H1 (cell line): Measurements from ENCODE around the gene DRAM1. TPM values are rescaled to one million over a fixed set of nuclear protein-coding genes. Genes with fewer than 3 reads are reported as not detected.

ENCODE experiments used
- CTCF ChIA-PET: fragments of 300-600 bp; sonication (Branson Sonifier 250); formaldehyde crosslinking; loops from one replicate; lab custom pipeline; 2021; ENCODE audit not compliant: partially characterized antibody; lab: Charles Lee
- POLR2A ChIA-PET: fragments of 300-600 bp; sonication (Branson Sonifier 250); formaldehyde crosslinking; loops from one replicate; lab custom pipeline; 2021; ENCODE audit warnings: inconsistent platforms; ENCODE audit not compliant: partially characterized antibody; lab: Charles Lee
- DNase-seq, 2 experiments: peaks; one replicate each; pipeline versions ENCODE4 v3.0.0 to v3.0.0-alpha.2; 2010 to 2022; ENCODE audit warnings: low spot score in 2 of 2, low read depth in 1 of 2, mixed read lengths in 1 of 2
- FAIRE-seq: peaks from 2 replicates; lab custom pipeline; 2011; peaks lifted over from hg19 to GRCh38; lab: Jason Lieb, UNC
- H2AFZ ChIP-seq: 2 replicates; pipeline ENCODE4 v1.8.1; 2012; ENCODE audit warnings: low read length, inconsistent platforms
- H2AK5ac ChIP-seq: 2 replicates; pipeline ENCODE4 v1.6.1; 2013; ENCODE audit warnings: low read depth, low read length
- H2BK120ac ChIP-seq: replicated peaks from 2 replicates; pipeline ENCODE3; 2013; ENCODE audit warnings: low read depth, low read length, inconsistent platforms
- H2BK12ac ChIP-seq: 2 replicates; pipeline ENCODE4 v1.6.1; 2013; ENCODE audit warnings: low read depth, low read length
- H2BK15ac ChIP-seq: 2 replicates; pipeline ENCODE4 v1.6.1; 2013; ENCODE audit warnings: low read length
- H2BK20ac ChIP-seq: 2 replicates; pipeline ENCODE4 v1.6.1; 2013; ENCODE audit warnings: low read length
- H2BK5ac ChIP-seq: 2 replicates; pipeline ENCODE4 v1.6.1; 2013; ENCODE audit warnings: low read depth, low read length
- H3K14ac ChIP-seq: 2 replicates; pipeline ENCODE4 v1.6.1; 2013; ENCODE audit warnings: inconsistent platforms; ENCODE audit not compliant: insufficient read length
- H3K18ac ChIP-seq: 2 replicates; pipeline ENCODE4 v1.6.1; 2013; ENCODE audit warnings: low read length; ENCODE audit errors: extremely low read depth
- H3K23ac ChIP-seq: 2 replicates; pipeline ENCODE4 v1.6.1; 2013; ENCODE audit warnings: inconsistent platforms; ENCODE audit not compliant: insufficient read length
- H3K23me2 ChIP-seq: 2 replicates; pipeline ENCODE4 v1.6.1; 2013; ENCODE audit warnings: low read depth, low read length
- H3K27ac ChIP-seq: 2 replicates; pipeline ENCODE4 v1.6.1; 2011; ENCODE audit warnings: low read depth, low read length, inconsistent platforms
- H3K27me3 ChIP-seq, 4 experiments: replicated peaks in 1 of 4; 1 replicate in 1 of 4; 2 replicates in 3 of 4; pipeline versions ENCODE4 v1.6.1 to v1.8.1; 2011 to 2013; ENCODE audit warnings: low read length in 3 of 4, mild to moderate bottlenecking in 3 of 4, inconsistent platforms in 2 of 4, mixed read lengths in 2 of 4, moderate library complexity in 1 of 4; ENCODE audit not compliant: control insufficient read depth in 3 of 4, insufficient read depth in 3 of 4; ENCODE audit errors: extremely low read depth in 1 of 4
- H3K36me3 ChIP-seq, 4 experiments: 2 replicates each; pipeline versions ENCODE4 v1.6.1 to v1.8.1; 2011 to 2013; ENCODE audit warnings: mild to moderate bottlenecking in 4 of 4, low read length in 3 of 4, moderate library complexity in 2 of 4, control low read depth in 1 of 4, inconsistent platforms in 1 of 4; ENCODE audit not compliant: insufficient read depth in 4 of 4, control insufficient read depth in 2 of 4
- H3K4ac ChIP-seq: replicated peaks from 2 replicates; pipeline ENCODE3; 2013; ENCODE audit warnings: low read length, low read depth, mixed read lengths, inconsistent platforms; ENCODE audit not compliant: insufficient read length
- H3K4me1 ChIP-seq, 4 experiments: replicated peaks in 1 of 4; 1 replicate in 1 of 4; 2 replicates in 3 of 4; pipeline versions ENCODE4 v1.6.1 to v1.8.1; 2011 to 2013; ENCODE audit warnings: low read length in 3 of 4, inconsistent platforms in 2 of 4, mixed read lengths in 1 of 4; ENCODE audit not compliant: insufficient read depth in 4 of 4, control insufficient read depth in 3 of 4
- H3K4me2 ChIP-seq, 2 experiments: 2 replicates each; pipeline versions ENCODE4 v1.6.1 to v1.8.1; 2011 to 2013; ENCODE audit warnings: low read depth in 2 of 2, low read length in 2 of 2, control low read depth in 1 of 2, inconsistent platforms in 1 of 2, mild to moderate bottlenecking in 1 of 2; ENCODE audit not compliant: insufficient read depth in 1 of 2
- H3K4me3 ChIP-seq, 4 experiments: fragments of 200-600, 300-600 bp in 1 of 4; sonication (generic), shearing (Covaris generic), sonication (Bioruptor Twin) in 1 of 4; 2 replicates each; pipeline versions ENCODE4 v1.5.1 to v1.8.1; 2011 to 2016; ENCODE audit warnings: low read length in 4 of 4, low read depth in 3 of 4, control low read depth in 2 of 4, inconsistent platforms in 2 of 4, mild to moderate bottlenecking in 2 of 4, mixed read lengths in 1 of 4, moderate library complexity in 1 of 4; ENCODE audit not compliant: insufficient read depth in 2 of 4; ENCODE audit errors: extremely low read depth in 1 of 4
- H3K56ac ChIP-seq: replicated peaks from 2 replicates; pipeline ENCODE3; 2013; ENCODE audit warnings: low read depth, mild to moderate bottlenecking, mixed read lengths, low read length, inconsistent platforms; ENCODE audit not compliant: insufficient read length
- H3K79me1 ChIP-seq: 2 replicates; pipeline ENCODE4 v1.6.1; 2013; ENCODE audit warnings: low read depth, low read length, control low read depth
- H3K79me2 ChIP-seq, 2 experiments: 2 replicates each; pipeline versions ENCODE4 v1.6.1 to v1.8.1; 2012 to 2013; ENCODE audit warnings: low read length in 2 of 2, mild to moderate bottlenecking in 2 of 2, inconsistent platforms in 1 of 2; ENCODE audit not compliant: insufficient read depth in 2 of 2, control insufficient read depth in 1 of 2
- H3K9ac ChIP-seq, 4 experiments: replicated peaks in 1 of 4; 1 replicate in 1 of 4; 2 replicates in 3 of 4; pipeline versions ENCODE4 v1.6.1 to v1.8.1; 2011 to 2013; ENCODE audit warnings: low read depth in 3 of 4, low read length in 3 of 4, control low read depth in 2 of 4, mild to moderate bottlenecking in 2 of 4, moderate library complexity in 2 of 4, inconsistent platforms in 1 of 4; ENCODE audit errors: extremely low read depth in 1 of 4
- H3K9me3 ChIP-seq, 2 experiments: 2 replicates each; pipeline versions ENCODE4 v1.6.1 to v1.8.1; 2012 to 2013; ENCODE audit warnings: mild to moderate bottlenecking in 2 of 2, moderate library complexity in 2 of 2, control low read depth in 1 of 2, inconsistent platforms in 1 of 2, low read depth in 1 of 2, low read length in 1 of 2, mixed read lengths in 1 of 2; ENCODE audit not compliant: insufficient read depth in 2 of 2
- H4K20me1 ChIP-seq, 2 experiments: replicated peaks in 1 of 2; 2 replicates each; pipeline versions ENCODE3 to v1.8.1; 2011 to 2013; ENCODE audit warnings: inconsistent platforms in 2 of 2, low read length in 2 of 2, mild to moderate bottlenecking in 1 of 2; ENCODE audit not compliant: insufficient read depth in 2 of 2, control insufficient read depth in 1 of 2
- H4K5ac ChIP-seq: 2 replicates; pipeline ENCODE4 v1.6.1; 2013; ENCODE audit warnings: low read length, low read depth, mixed read lengths, inconsistent platforms; ENCODE audit not compliant: insufficient read length
- H4K8ac ChIP-seq: 2 replicates; pipeline ENCODE4 v1.8.0; 2013; ENCODE audit warnings: mild to moderate bottlenecking, moderate library complexity, low read length, inconsistent platforms; ENCODE audit not compliant: insufficient read depth; ENCODE audit errors: extremely low read depth
- H4K91ac ChIP-seq: replicated peaks from 2 replicates; pipeline ENCODE3; 2013; ENCODE audit warnings: low read length, mixed read lengths, inconsistent platforms; ENCODE audit not compliant: insufficient read length
- BACH1 ChIP-seq: IDR thresholded peaks from 2 replicates; pipeline ENCODE4 v1.6.1; 2012; ENCODE audit warnings: low read length, improper control_type of control experiment
- BCL11A ChIP-seq, 2 experiments: IDR thresholded peaks; one replicate each; pipeline ENCODE4 v1.6.1; 2011; ENCODE audit warnings: low read depth in 2 of 2, low read length in 2 of 2, mild to moderate bottlenecking in 2 of 2
- CBX8 ChIP-seq: fragments of 300-800, 300-1000 bp; sonication (generic); IDR thresholded peaks from 2 replicates; pipeline ENCODE4 v1.7.1; 2016; ENCODE audit warnings: low read depth, low read length, borderline replicate concordance
- EP300 ChIP-seq, 2 experiments: IDR thresholded peaks; 1 replicate in 1 of 2; 2 replicates in 1 of 2; pipeline ENCODE4 v1.6.1; 2011 to 2012; ENCODE audit warnings: low read depth in 2 of 2, low read length in 2 of 2, mild to moderate bottlenecking in 2 of 2, borderline replicate concordance in 1 of 2, inconsistent platforms in 1 of 2, moderate library complexity in 1 of 2
- KDM1A ChIP-seq: fragments of 200-600, 300-600 bp; sonication (generic); IDR thresholded peaks from 2 replicates; pipeline ENCODE4 v1.7.1; 2016; ENCODE audit warnings: mild to moderate bottlenecking, low read length, borderline replicate concordance
- POLR2AphosphoS5 ChIP-seq: IDR thresholded peaks from 2 replicates; pipeline ENCODE4 v1.6.1; 2011; ENCODE audit warnings: low read depth, low read length
- RAD21 ChIP-seq, 2 experiments: IDR thresholded peaks in 1 of 2; conservative IDR thresholded peaks in 1 of 2; 2 replicates each; pipeline ENCODE4 v1.6.1; 2011; ENCODE audit warnings: low read depth in 2 of 2, low read length in 2 of 2, improper control_type of control experiment in 1 of 2, inconsistent platforms in 1 of 2, mild to moderate bottlenecking in 1 of 2, moderate library complexity in 1 of 2
- RFX5 ChIP-seq: IDR thresholded peaks from 2 replicates; pipeline ENCODE4 v1.6.1; 2011; ENCODE audit warnings: low read depth, low read length, improper control_type of control experiment, borderline replicate concordance
- SIX5 ChIP-seq: IDR thresholded peaks from 2 replicates; pipeline ENCODE4 v1.6.1; 2011; ENCODE audit warnings: mild to moderate bottlenecking, low read depth, low read length
- SP2 ChIP-seq: IDR thresholded peaks from 2 replicates; pipeline ENCODE4 v1.6.1; 2012; ENCODE audit warnings: mild to moderate bottlenecking, low read length, inconsistent platforms
- WGBS, 2 experiments: shearing (Covaris generic) in 1 of 2; methylation state at CpG; one replicate each; pipeline versions ENCODE4 v1.1.6 to v1.1.7; 2013 to 2015; ENCODE audit warnings: low lambda C conversion rate in 2 of 2, mixed read lengths in 2 of 2, inconsistent platforms in 1 of 2, low coverage in 1 of 2, missing lambda C conversion rate in 1 of 2; ENCODE audit not compliant: insufficient replicate concordance in 2 of 2, insufficient coverage in 1 of 2, insufficient read length in 1 of 2; ENCODE audit errors: extremely low coverage in 1 of 2, missing lambda C conversion rate in 1 of 2; 5-methylcytosine and 5-hydroxymethylcytosine counted together
- polyA plus RNA-seq, 7 experiments: library from polyadenylated mRNA; depleted of rRNA in 3 of 7; stranded (reverse) in 5 of 7; unstranded in 2 of 7; fragments of >200 nt in 5 of 7; fragments of 200-250 nt in 2 of 7; gene quantifications; 1 replicate in 5 of 7; 2 replicates in 1 of 7; 4 replicates in 1 of 7; pipeline versions ENCODE4 v1.2.1 to v1.2.3, GENCODE V29; 2011 to 2013; ENCODE audit warnings: missing spikeins in 2 of 7, mixed read lengths in 2 of 7
- total RNA-seq: library from RNA; stranded (reverse); fragmentation: NEBNext Ultra II Directional; extraction: Animal tissue kit (Norgen Biotek cat#: 25700); gene quantifications from 2 replicates; pipeline ENCODE4 v1.2.1, GENCODE V29; 2021
- TF ChIP-seq, protein P1 (sequence below), 3 experiments: IDR thresholded peaks; 1 replicate in 2 of 3; 2 replicates in 1 of 3; pipeline versions ENCODE4 v1.5.1 to v1.6.1; 2011; ENCODE audit warnings: low read length in 3 of 3, mild to moderate bottlenecking in 3 of 3, inconsistent platforms in 2 of 3, low read depth in 1 of 3, moderate library complexity in 1 of 3; ENCODE audit not compliant: insufficient read depth in 1 of 3; ENCODE audit errors: control extremely low read depth in 1 of 3

DRAM1 gene
- total and polyA plus RNA-seq, 2 of the 8 experiments (the other 6 are each of a cell fraction or from before 2014, with no cell fraction given) = 4.6 to 6.2 TPM

DNA sequence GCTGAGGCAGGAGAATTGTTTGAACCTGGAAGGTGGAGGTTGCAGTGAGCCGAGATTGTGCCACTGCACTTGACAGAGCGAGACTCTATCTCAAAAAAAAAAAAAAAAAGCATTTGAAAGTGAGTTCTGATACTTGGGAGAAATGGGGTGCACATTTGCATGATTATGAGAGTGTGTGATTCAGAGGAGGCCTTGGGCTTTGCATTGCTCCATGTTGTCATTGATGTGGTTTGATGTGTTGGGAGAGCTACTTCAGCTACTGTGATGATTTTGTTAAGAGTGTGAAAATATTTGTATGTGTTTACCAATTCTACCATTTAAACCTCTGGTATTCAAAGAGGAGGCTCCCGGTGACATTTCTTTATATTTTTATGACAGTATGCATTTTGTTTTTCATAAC lies 24.4 kb downstream of the DRAM1 start:
- Histone ChIP-seq H3K27ac (no peak overlapping the region), H3K4me2 (no peak overlapping the region), H3K79me2 (no peaks in the 10 kb centered on the region), H4K20me1 (no peaks in the 10 kb centered on the region), H3K36me3 (no peaks in the 10 kb centered on the region), H3K79me1 (no peaks in the 10 kb centered on the region), H3K9ac (no peak overlapping the region; a peak in 1 of 7 replicates), H3K9me3 (no peaks in the 10 kb centered on the region), H3K23ac (no peak overlapping the region), H4K8ac (no peak overlapping the region), H2BK20ac (no peak overlapping the region), H2BK15ac (no peak overlapping the region), H3K18ac (no peak overlapping the region), H4K91ac (no peak overlapping the region), H2AK5ac (no peak overlapping the region), H3K56ac (peak overlapping the region; percentile 16), H3K4me3 (no peak overlapping the region), H4K5ac (no peak overlapping the region), H3K14ac (no peak overlapping the region), H2BK120ac (no peak overlapping the region), H2BK5ac (no peak overlapping the region), H2BK12ac (no peak overlapping the region), H3K23me2 (no peaks in the 10 kb centered on the region), H3K27me3 (no peaks in the 10 kb centered on the region), H3K4me1 (no peaks in the 10 kb centered on the region), H3K4ac (no peak overlapping the region), H2AFZ (no peak overlapping the region)
- WGBS, 2 experiments = 92% methylated on average over 3 of the region's 3 CpGs; no CpG with 5 or more reads in 1 of the 2 experiments
- ChIA-PET CTCF (interaction anchor here (1.0 kb wide), 1 partner anchor 20 kb away, joined by 3 read pairs; no protein-coding TSS in a partner anchor), POLR2A (no interaction called here)
- DNase-seq (no peak), FAIRE-seq (no peak)
- TF ChIP-seq BACH1 (no peak), RFX5 (no peak), BCL11A (IDR thresholded peaks at IDR 0.05; ENCODE audit: low read depth in 2 of 2, low read length in 2 of 2) (no peak), EP300 (IDR thresholded peaks at IDR 0.05; ENCODE audit: borderline replicate concordance in 1 of 2, low read depth in 2 of 2, low read length in 2 of 2) (no peak), POLR2AphosphoS5 (no peak), KDM1A (no peak), CBX8 (no peak), SIX5 (no peak), RAD21 (IDR thresholded peaks at IDR 0.05 in 1 of 2, conservative IDR thresholded peaks at IDR 0.05 in 1 of 2; ENCODE audit: low read depth in 2 of 2, low read length in 2 of 2) (no peak), SP2 (no peak)
- TF ChIP-seq, protein P1, sequence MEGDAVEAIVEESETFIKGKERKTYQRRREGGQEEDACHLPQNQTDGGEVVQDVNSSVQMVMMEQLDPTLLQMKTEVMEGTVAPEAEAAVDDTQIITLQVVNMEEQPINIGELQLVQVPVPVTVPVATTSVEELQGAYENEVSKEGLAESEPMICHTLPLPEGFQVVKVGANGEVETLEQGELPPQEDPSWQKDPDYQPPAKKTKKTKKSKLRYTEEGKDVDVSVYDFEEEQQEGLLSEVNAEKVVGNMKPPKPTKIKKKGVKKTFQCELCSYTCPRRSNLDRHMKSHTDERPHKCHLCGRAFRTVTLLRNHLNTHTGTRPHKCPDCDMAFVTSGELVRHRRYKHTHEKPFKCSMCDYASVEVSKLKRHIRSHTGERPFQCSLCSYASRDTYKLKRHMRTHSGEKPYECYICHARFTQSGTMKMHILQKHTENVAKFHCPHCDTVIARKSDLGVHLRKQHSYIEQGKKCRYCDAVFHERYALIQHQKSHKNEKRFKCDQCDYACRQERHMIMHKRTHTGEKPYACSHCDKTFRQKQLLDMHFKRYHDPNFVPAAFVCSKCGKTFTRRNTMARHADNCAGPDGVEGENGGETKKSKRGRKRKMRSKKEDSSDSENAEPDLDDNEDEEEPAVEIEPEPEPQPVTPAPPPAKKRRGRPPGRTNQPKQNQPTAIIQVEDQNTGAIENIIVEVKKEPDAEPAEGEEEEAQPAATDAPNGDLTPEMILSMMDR (IDR thresholded peaks at IDR 0.05; ENCODE audit: control extremely low read depth in 1 of 3, insufficient read depth in 1 of 3, low read depth in 1 of 3, low read length in 3 of 3) = no peak
